ENCODE measurements around the gene ZNF446.

GRCh38 chr19:58456111-58456510, 20.0 kb upstream of the ZNF446 start:
- no peak for TF ChIP-seq CTCF (IDR thresholded peaks at IDR 0.05; ENCODE audit: borderline replicate concordance, extremely low read depth, low read length, poor library complexity, severe bottlenecking)
- TF ChIP-seq EZH2 (IDR thresholded peaks at IDR 0.05; ENCODE audit: borderline replicate concordance, low read depth, low read length, severe bottlenecking) = no peak

Measured in DND-41 (cell line).